Ovary (tissue), 3 donors: ENCODE measurements around the gene TSC22D4.

ENCODE experiments used
- POLR2A ChIP-seq: fragments of 450-650 bp; IDR thresholded peaks from one replicate; pipeline ENCODE4 v1.6.1; 2017; ENCODE audit warnings: antibody characterized with exemption, mild to moderate bottlenecking, moderate library complexity
- TF ChIP-seq, protein P1 (sequence below), 3 donors: fragments of 450-650 bp in 2 of 3; fragments of 200-600 bp in 1 of 3; IDR thresholded peaks; one replicate each; pipeline versions ENCODE4 v1.5.1 to v1.8.0; 2016 to 2022; ENCODE audit warnings: antibody characterized with exemption in 3 of 3, mild to moderate bottlenecking in 1 of 3
- donor health status: DM: no; HTN: no; CAD: no.

- TF ChIP-seq, protein P1, sequence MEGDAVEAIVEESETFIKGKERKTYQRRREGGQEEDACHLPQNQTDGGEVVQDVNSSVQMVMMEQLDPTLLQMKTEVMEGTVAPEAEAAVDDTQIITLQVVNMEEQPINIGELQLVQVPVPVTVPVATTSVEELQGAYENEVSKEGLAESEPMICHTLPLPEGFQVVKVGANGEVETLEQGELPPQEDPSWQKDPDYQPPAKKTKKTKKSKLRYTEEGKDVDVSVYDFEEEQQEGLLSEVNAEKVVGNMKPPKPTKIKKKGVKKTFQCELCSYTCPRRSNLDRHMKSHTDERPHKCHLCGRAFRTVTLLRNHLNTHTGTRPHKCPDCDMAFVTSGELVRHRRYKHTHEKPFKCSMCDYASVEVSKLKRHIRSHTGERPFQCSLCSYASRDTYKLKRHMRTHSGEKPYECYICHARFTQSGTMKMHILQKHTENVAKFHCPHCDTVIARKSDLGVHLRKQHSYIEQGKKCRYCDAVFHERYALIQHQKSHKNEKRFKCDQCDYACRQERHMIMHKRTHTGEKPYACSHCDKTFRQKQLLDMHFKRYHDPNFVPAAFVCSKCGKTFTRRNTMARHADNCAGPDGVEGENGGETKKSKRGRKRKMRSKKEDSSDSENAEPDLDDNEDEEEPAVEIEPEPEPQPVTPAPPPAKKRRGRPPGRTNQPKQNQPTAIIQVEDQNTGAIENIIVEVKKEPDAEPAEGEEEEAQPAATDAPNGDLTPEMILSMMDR (IDR thresholded peaks at IDR 0.05): peak; percentile 90 to 93 (median 92)
- no peak for TF ChIP-seq POLR2A
These were observed 9.6 kb downstream of the TSC22D4 start for GRCh38 chr7:100469227-100470044.
